NCI-H1105 treated with DMSO at 0.1 percent for 48 hours (cell line): ENCODE data around the gene GLT8D2.
A peak's percentile ranks its signal among the peaks of the same experiment; 100 is the strongest.

ENCODE experiments used
- DNase-seq: peaks from one replicate; lab custom pipeline; 2025; lab: John Stamatoyannopoulos, UW

Gene GLT8D2

GRCh38 chr12:104000807-104001434, 49.1 kb downstream of the GLT8D2 start:
- DNase-seq: no peak

- DNase-seq: no peak
Measured at GRCh38 chr12:103998976-103999375, 51.0 kb downstream of the GLT8D2 start.

- no peak for DNase-seq
Measured at GRCh38 chr12:103997286-103997900, 52.6 kb downstream of the GLT8D2 start.

DNA sequence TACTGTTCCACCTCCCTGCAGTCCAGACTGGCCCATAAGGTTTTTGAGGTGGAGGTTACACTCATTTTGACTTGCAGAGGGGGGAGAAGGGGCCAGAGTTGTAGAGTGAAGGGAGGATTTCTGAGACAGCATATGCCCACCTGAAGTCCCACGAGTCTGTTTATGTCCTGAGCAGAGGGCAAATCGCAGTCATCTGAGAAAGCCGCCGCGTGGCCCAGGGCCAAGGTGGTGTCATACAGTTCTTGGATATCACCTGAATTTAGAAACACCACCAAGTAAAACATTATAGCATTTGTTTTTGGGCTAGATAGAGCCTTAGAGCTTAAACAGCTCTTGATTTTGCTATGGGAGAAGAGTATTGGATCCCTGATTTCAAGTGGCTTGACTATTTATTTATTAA, 53.4 kb downstream of the GLT8D2 start:
- no peak for DNase-seq

DNA sequence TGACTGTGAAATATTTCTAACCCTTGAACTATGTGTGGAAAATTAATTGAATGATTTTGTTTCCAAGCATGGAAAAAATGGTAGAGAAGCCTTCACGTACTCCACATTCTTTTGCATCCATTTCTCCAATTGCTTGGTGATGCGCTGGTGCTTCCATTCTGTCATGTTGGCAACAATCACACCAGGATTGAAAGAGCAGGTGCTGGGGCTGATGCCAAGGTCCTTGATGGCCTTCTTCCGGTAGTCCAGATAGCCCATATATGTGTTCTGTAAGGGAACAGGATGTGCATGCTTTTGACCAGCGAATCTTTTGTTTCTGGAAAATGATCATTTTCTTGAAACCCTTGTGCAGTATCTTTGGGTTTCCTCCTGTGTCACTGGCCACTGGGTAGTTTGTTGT, 55.8 kb downstream of the GLT8D2 start:
- DNase-seq: no peak

GRCh38 chr12:103986829-103987228, 63.2 kb downstream of the GLT8D2 start:
- DNase-seq: no peak

DNA sequence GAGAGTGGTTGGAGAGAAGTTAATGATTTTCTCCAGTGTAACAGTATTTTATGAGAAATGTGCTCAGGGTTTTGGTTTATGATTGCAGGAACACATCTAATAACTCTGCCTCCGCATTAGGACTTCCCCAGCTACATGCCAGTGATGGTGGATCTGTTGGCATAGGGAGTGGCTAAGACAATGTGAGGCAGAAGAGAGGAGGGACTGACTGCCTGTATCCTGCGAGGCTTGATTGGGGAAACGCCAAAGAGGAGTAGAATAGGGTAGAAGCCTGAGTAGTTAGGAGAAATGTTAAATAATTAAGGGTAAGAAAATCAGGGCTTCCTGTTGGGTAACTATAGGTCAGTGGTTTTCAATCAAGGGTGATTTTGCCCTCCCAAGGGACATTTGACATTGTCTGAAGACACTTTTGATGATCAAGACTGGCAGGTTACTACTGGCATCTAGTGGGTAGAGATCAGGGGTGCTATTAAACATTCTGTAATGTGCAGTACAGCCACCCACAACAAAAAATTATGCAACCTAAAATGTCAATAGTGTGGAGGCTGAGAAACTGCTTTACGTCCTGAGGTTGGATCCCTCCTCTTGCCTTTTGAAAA, 71.5 kb downstream of the GLT8D2 start:
- no peak for DNase-seq

- no peak for DNase-seq
Measured at GRCh38 chr12:103975368-103975767, 74.6 kb downstream of the GLT8D2 start.

GRCh38 chr12:103973909-103974308, 76.1 kb downstream of the GLT8D2 start:
- no peak for DNase-seq

DNA sequence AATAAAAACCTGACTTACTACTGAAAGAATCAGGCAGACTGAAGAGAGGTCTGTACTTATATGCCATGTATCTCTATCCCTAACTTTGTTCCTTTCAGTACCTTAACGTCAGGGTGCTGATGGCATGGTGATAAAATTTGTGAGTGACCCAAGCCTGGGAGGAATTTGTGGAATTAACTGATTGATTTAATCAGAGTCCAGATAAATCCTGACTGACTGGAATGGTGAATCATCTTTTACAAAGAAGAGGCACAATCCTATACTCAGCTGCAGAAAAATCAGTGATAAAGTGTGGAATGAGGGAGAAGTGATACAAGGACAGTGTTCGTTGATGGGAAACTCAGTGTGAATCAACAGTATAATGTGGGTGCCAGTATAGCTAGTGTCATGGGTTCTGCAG, 80.6 kb downstream of the GLT8D2 start:
- no peak for DNase-seq

DNA sequence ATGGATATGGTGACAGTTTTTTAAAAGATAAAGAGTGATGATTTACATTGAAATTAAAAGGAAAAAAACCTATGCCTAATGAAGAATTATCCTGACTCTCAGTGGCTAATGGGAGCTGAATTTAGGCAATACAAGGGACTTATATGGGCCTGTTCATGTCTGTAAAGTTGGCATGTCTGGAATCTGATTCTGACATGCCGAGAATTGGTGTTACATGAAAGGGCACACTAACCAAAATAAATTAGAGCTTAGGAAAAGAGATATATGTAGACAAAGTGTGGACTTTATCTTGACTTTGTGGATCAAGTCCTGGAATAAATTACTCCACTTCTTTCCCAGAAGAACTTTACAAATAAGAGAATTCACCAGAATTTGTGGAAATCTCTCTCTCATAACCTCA, 83.3 kb downstream of the GLT8D2 start:
- no peak for DNase-seq

DNA sequence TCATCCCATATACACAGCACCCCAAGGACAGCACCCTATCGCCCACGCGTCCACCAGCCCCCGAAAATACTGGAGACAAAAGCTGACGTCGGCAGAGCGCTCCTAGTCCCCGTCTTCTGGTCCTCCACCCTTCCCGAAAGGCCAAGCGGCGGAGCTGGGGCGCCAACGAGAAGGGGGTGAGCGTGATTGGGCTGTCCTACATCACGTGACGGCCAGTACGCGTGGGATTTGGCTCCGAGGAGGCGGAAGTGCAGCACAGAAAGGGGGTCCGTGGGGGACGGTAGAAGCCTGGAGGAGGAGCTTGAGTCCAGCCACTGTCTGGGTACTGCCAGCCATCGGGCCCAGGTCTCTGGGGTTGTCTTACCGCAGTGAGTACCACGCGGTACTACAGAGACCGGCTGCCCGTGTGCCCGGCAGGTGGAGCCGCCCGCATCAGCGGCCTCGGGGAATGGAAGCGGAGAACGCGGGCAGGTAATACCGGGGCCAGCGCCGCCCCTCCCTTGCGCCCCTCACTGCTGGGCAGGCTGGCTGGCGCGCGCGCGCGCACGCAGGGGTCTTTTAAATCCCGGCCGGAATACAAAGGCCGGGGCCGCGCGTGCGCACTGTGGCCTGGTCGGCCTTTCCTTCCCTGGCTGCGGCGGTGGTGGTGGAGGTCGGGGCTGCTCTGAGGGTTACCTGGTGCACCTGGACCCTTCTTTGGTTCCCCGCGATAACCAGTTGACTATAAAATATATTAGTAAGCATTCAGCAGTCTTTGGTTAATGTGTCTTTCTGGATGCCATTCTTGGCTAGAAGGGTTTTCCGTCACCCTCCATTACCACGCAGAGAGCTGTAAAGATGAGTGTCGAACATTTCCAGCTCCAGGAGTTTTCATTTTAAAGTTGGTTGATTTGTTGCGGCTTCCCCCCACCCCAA, 84.1 kb downstream of the GLT8D2 start, which contains the start of gene TDG:
Gene TDG (plus strand): TSS at position 283 of the 915 bp plus-strand sequence. CDS start 166 bp downstream, at position 449.
- peak; percentile 99 for DNase-seq

GRCh38 chr12:103965255-103965589, 84.8 kb downstream of the GLT8D2 start:
- no peak for DNase-seq

DNA sequence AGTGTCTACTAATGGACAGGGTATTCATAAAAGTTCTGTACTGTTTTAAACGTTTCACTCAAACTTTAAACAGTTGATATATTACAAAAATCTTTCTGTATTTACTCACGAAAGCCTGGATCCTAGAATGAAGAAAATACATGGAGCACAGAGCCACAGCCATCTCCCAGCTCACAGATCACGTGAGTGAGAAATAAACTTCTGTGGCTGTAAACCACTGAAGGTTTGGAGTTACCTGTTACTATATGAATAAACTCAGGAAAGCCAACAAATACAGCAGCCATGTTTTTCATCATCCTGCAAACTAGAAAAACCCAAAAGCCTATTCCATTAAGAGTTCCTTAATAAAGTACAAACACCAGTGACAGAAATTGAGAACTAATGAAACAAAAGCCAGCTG, 85.2 kb downstream of the GLT8D2 start:
- no peak for DNase-seq

GRCh38 chr12:103962493-103962892, 87.5 kb downstream of the GLT8D2 start:
- DNase-seq: no peak

DNA sequence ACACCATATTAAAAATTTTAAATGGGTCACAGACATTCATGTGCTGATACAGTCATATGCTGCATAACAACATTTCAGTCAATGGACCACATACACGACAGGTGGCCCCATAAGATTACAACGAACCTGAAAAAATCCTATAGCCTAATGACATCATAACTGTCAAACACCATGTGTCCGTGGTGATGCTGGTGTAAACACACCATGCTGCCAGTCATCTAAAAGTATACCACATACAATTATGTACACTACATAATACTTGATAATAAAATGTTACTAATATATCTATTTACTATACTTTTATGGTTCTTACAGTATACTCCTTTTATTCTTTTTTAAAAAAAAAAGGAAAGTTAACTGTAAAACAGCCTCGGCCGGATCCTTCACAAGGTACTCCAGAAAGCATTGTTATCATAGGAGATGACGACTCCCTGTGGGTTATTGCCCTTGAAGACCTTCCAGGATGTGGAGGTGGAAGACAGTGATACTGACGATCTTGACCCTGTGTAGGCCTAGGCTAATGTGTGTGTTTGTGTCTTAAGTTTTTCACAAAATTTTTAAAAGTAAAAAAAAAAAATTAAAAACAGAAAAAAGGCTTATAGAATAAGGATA, 89.3 kb downstream of the GLT8D2 start:
- DNase-seq: no peak

DNA sequence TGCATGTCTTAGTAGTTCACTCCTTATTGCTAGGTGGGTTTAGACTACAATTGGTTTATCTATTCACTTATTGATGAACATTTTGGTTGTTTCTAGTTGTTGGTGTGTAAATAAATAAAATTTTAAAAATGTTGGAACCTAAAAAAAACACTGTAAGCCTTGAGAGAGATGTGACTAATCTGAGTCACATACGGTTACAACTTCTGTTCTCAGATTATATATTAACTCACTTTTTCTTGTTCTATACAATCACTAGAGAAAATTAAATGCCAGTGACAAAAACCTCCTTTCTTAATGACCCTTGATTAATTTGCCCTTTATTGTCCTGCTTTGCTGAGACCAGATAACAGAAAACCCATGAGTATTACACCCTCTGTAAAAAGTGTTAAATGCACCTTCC, 91.4 kb downstream of the GLT8D2 start:
- DNase-seq: no peak

DNA sequence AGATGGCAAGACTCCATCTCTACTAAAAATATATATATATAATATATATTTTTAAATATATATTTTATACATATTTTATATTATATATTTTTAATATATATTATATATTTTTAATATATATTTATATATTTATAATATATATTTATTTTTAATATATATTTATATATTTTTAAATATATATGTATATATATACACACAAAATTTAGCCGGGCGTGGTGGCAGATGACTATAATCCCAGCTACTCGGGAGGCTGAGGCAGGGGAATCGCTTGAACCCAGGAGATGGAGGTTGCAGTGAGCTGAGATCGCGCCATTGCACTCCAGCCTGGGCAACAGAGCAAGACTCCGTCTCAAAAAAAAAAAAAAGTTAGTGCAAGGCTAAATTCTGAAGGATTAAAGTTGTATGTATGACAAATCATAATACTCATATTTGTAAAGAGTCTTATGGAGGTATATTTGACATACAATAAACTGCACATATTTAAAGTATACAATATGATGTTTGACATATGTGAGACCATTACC, 92.1 kb downstream of the GLT8D2 start:
- no peak for DNase-seq

DNA sequence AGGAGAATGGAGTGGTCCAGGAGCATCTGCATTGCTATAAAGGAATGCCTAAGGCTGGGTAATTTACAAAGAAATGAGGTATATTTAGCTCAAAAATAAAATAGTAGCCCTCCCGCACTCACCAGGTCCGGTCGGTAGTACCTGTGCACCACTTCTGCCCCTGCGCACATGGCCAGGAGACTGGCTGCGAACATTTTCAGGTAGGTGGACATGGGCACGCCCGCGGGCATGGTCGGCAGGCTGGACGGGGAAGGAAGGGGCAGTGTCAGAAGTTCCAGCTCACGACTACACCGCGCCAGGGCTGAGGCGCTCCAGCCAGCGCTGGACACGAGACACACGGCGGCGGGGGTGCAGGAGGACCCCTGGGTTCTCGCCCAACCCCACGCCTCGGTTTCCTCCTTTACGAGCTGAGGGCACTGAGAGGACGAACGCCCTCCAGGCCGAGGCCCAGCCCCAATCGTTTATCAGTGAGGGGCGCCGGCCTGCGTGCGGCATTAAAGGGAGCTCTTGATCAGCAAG, 93.4 kb downstream of the GLT8D2 start:
- peak; percentile 50 for DNase-seq

DNA sequence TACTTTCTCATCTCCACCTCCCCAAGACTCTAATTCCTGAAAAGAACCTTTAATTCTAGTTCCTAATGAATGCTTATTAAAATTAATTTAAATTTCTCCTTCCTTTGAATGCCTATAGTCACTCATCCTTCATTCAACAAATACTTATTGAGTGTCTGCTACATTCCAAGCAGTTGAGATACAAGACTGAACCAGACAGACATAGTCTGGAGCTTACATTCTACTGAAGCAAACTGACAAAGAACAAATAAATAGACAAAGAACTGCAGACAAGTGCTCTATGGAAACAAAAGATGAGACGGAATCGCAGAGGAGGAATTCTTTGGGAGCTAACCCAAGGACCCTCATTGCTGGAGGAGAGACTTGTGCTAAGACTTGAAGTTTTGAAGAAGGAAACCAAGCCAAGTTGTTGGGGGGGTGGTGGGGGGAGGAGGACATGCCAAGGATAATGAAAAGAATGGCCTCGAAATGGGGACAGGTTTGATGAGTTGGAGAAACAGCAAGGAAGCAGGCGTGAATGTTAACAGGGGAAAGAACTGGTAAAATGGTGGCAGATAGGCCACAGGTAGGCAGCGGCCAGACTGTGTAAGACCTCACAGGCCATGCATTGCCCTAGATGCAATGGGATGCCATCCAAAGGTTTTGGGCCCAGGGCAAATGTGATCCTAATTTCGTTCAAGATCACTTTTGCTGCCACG, 94.0 kb downstream of the GLT8D2 start:
- no peak for DNase-seq

DNA sequence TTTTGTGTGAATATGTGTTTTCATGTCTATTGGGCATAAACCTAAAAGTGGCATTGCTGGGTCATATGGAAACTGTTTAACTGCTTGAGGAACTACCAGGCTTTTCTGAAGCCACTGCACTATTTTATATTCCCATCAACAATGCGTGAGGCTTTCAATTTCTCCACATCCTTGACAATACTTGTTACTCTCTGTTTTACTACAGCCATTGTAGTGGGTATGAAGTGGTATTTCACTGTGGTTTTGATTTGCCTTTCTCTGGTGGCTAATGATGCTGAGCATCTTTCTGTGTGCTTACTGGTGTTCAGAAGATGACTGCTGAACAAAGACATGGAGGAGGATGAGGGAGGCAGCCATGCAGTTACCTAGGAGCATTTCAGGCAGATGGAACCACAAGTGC, 97.5 kb downstream of the GLT8D2 start:
- no peak for DNase-seq
